Choroid plexus epithelial cell (primary cell): ENCODE data around the gene G6PD.

Experiments
- DNase-seq: peaks from one replicate; pipeline ENCODE4 v3.0.0-alpha.2; 2010; ENCODE audit warnings: low read depth
- H3K4me3 ChIP-seq: 2 replicates; pipeline ENCODE4 v1.5.1; 2011; ENCODE audit warnings: low read depth, mild to moderate bottlenecking, control low read depth, low read length, moderate library complexity
- CTCF ChIP-seq: conservative IDR thresholded peaks from 2 replicates; pipeline ENCODE4 v1.5.1; 2011; ENCODE audit warnings: low read depth, mild to moderate bottlenecking, control low read depth, inconsistent platforms, low read length, moderate library complexity

G6PD gene

GRCh38 chrX:154534526-154535322 lies 11.9 kb downstream of the G6PD start:
- peak; percentile 89 for TF ChIP-seq CTCF
- peak; percentile 89 for DNase-seq

GRCh38 chrX:154532690-154533089 lies 14.0 kb downstream of the G6PD start:
- TF ChIP-seq CTCF: no peak
- H3K4me3 ChIP-seq: no peak overlapping the region
- DNase-seq: no peak

More at GRCh38 chrX:154534526-154535322, 11.9 kb downstream of the G6PD start:
- no peak overlapping the region for H3K4me3 ChIP-seq

GRCh38 chrX:154531626-154532025 lies 15.0 kb downstream of the G6PD start:
- H3K4me3 ChIP-seq: no peak overlapping the region
- peak; percentile 64 for DNase-seq
- no peak for TF ChIP-seq CTCF

GRCh38 chrX:154530286-154530685 lies 16.4 kb downstream of the G6PD start:
- DNase-seq: no peak
- no peak for TF ChIP-seq CTCF
- H3K4me3 ChIP-seq: no peak overlapping the region

- no peak for TF ChIP-seq CTCF
- no peak overlapping the region for H3K4me3 ChIP-seq
- peak; percentile 49 for DNase-seq
These were observed 17.4 kb downstream of the G6PD start for GRCh38 chrX:154529206-154529612.

GRCh38 chrX:154526901-154527675 lies 19.6 kb downstream of the G6PD start:
- peak; percentile 69 for TF ChIP-seq CTCF
- peak; percentile 84 for DNase-seq
- H3K4me3 ChIP-seq: peak overlapping the region; percentile 45
